Measurements from ENCODE around the gene HOXA6. TPM values are rescaled to one million over a fixed set of nuclear protein-coding genes. Genes with fewer than 3 reads are reported as not detected.
A peak's percentile ranks its signal among the peaks of the same experiment; 100 is the strongest.

Gene HOXA6
- total and polyA plus RNA-seq, 2 of the 4 experiments (the other 2 are of a cell fraction), result 1.4 to 1.8 TPM

GRCh38 chr7:27117887-27118491, 29.6 kb downstream of the HOXA6 start (continued):
- TF ChIP-seq MXI1 (IDR thresholded peaks at IDR 0.05; ENCODE audit: borderline replicate concordance, low read depth, low read length), result peak; percentile 63; the same call in 1 of the 2 replicates
- no peak; the same call in 1 of the 2 replicates for TF ChIP-seq CHD1 (IDR thresholded peaks at IDR 0.05; ENCODE audit: low read depth, low read length)

- Histone ChIP-seq H3K4ac (ENCODE audit: low read depth, low read length) (peak overlapping the region; percentile 86), H3K56ac (ENCODE audit: extremely low read depth, insufficient read depth, low read length) (peak overlapping the region; percentile 91), H3K18ac (ENCODE audit: low read depth, low read length) (peak overlapping the region; percentile 97), H4K5ac (ENCODE audit: low read depth, low read length) (peak overlapping the region; percentile 54), H2BK20ac (ENCODE audit: low read depth, low read length) (peak overlapping the region; percentile 54), H3K79me1 (ENCODE audit: low read depth in 1 of 2, low read length in 2 of 2) (peaks cover 0 to 39% of the 10 kb centered on the region in 2 experiments; a peak in 2 of 4 replicates), H2AK9ac (replicated peaks; ENCODE audit: low read depth, low read length, poor library complexity) (peak overlapping the region; percentile 83), H3K27ac (ENCODE audit: insufficient read depth, low read length) (peak overlapping the region; percentile 89), H4K20me1 (ENCODE audit: insufficient read depth, low read length) (peaks cover 10% of the 10 kb centered on the region), H3K9me1 (ENCODE audit: insufficient read depth, low read length) (peaks cover 7% of the 10 kb centered on the region; the same call in 1 of the 2 replicates), H3K27me3 (ENCODE audit: control insufficient read depth, insufficient read depth, low read length) (no peaks in the 10 kb centered on the region), H4K91ac (ENCODE audit: insufficient read depth, low read depth, low read length) (peak overlapping the region; percentile 83), H4K8ac (ENCODE audit: low read depth in 2 of 2, low read length in 2 of 2) (peak overlapping the region; percentile 37 to 64; a peak in 2 of 4 replicates), H3K14ac (replicated peaks; ENCODE audit: low read depth, low read length) (peak overlapping the region; percentile 72), H3K9ac (ENCODE audit: low read depth, low read length) (peak overlapping the region; percentile 96), H3K23ac (ENCODE audit: low read depth, low read length) (peak overlapping the region; percentile 95), H2BK15ac (ENCODE audit: low read depth, low read length) (peak overlapping the region; percentile 58; the same call in 1 of the 3 replicates), H3K4me1 (ENCODE audit: control insufficient read depth, insufficient read depth, low read length) (peaks cover 23% of the 10 kb centered on the region), H2AFZ (replicated peaks; ENCODE audit: low read length, poor library complexity) (peak overlapping the region; percentile 53), H3K4me3 (ENCODE audit: insufficient read depth, low read depth, low read length) (peak overlapping the region; percentile 71), H3K4me2 (ENCODE audit: low read depth, low read length) (peak overlapping the region; percentile 78), H3K36me3 (ENCODE audit: control insufficient read depth, insufficient read depth, low read length) (peaks cover 9% of the 10 kb centered on the region; the same call in 1 of the 2 replicates), H3K9me3 (ENCODE audit: control insufficient read depth, insufficient read depth, low read length) (no peaks in the 10 kb centered on the region), H2BK5ac (ENCODE audit: low read depth, low read length, poor library complexity, severe bottlenecking) (peak overlapping the region; percentile 80), H2BK120ac (ENCODE audit: low read depth, low read length) (peak overlapping the region; percentile 73), H2AK5ac (ENCODE audit: low read depth, low read length) (peak overlapping the region; percentile 92)
- no peak for ATAC-seq (ENCODE audit: low read depth)
- dilution Hi-C loops (cut with HindIII; ENCODE audit: low sequenced_read_pairs, unreplicated experiment), result no loop called here
- in situ Hi-C loops (cut with MboI; ENCODE audit: low sequenced_read_pairs), result no loop called here
- TF ChIP-seq POLR2A (IDR thresholded peaks at IDR 0.05; ENCODE audit: low read depth, low read length), result peak; percentile 25; the same call in 1 of the 2 replicates
- TF ChIP-seq RAD21 (IDR thresholded peaks at IDR 0.05; ENCODE audit: low read length), result no peak
- POLR2A ChIA-PET (ENCODE audit: unreplicated experiment), result interaction anchor here (0.6 kb wide), 1 partner anchor 412 kb away, joined by 3 read pairs; no protein-coding TSS in a partner anchor
- BruUV-seq (replicated peaks), result no TSS peak
- WGBS, 2 experiments (ENCODE audit: extremely low coverage in 2 of 2, insufficient read length in 1 of 2), result 0% methylated on average over 4 of the region's 12 CpGs; no CpG with 5 or more reads in 1 of the 2 experiments
- intact Hi-C loops (cut with micrococcal nuclease), result no loop called here
- DNase-seq, result peak; percentile 28
- CTCF ChIA-PET, result interaction anchor here (0.7 to 1.3 kb wide), 2 partner anchors 34 to 263 kb away, joined by 3 read pairs; no protein-coding TSS in a partner anchor
These were observed 30.4 kb downstream of the HOXA6 start for GRCh38 chr7:27116962-27117886.
